GM12878 (cell line): Measurements from ENCODE around the gene PALLD.

Experiments
- EGR1 ChIP-seq, 2 experiments: IDR thresholded peaks; 1 replicate in 1 of 2; 2 replicates in 1 of 2; pipeline ENCODE4 v1.6.1; 2011 to 2012; ENCODE audit warnings: low read depth in 2 of 2, low read length in 2 of 2, borderline replicate concordance in 1 of 2, mild to moderate bottlenecking in 1 of 2, moderate library complexity in 1 of 2
- GABPA ChIP-seq: IDR thresholded peaks from 2 replicates; pipeline ENCODE4 v1.6.1; 2014; ENCODE audit warnings: antibody characterized with exemption, low read depth, mild to moderate bottlenecking, inconsistent platforms
- IKZF1 ChIP-seq: fragments of 450-650 bp; conservative IDR thresholded peaks from 2 replicates; pipeline ENCODE4 v1.6.1; 2017; ENCODE audit warnings: antibody characterized with exemption, mild to moderate bottlenecking
- JUND ChIP-seq: IDR thresholded peaks from 2 replicates; pipeline ENCODE4 v1.6.1; 2012; ENCODE audit warnings: low read depth, mild to moderate bottlenecking, low read length, improper control_type of control experiment, moderate library complexity
- MAX ChIP-seq: IDR thresholded peaks from 2 replicates; pipeline ENCODE4 v1.6.1; 2012; ENCODE audit warnings: low read depth, low read length, improper control_type of control experiment
- MTA3 ChIP-seq: IDR thresholded peaks from 2 replicates; pipeline ENCODE4 v1.6.1; 2012; ENCODE audit warnings: low read length, inconsistent platforms, borderline replicate concordance
- PRDM15 ChIP-seq: fragments of 450-650 bp; formaldehyde crosslinking; IDR thresholded peaks from 2 replicates; pipeline ENCODE4 v1.4.0; 2020; ENCODE audit warnings: mild to moderate bottlenecking, moderate library complexity
- RAD21 ChIP-seq: IDR thresholded peaks from 2 replicates; pipeline ENCODE4 v1.6.1; 2011; ENCODE audit warnings: mild to moderate bottlenecking, low read depth, low read length, moderate library complexity; ENCODE audit not compliant: insufficient read depth
- SP1 ChIP-seq: IDR thresholded peaks from one replicate; pipeline ENCODE4 v1.6.1; 2011; ENCODE audit warnings: low read depth, low read length
- SPI1 ChIP-seq: IDR thresholded peaks from 2 replicates; pipeline ENCODE4 v1.6.1; 2011; ENCODE audit warnings: low read depth, mild to moderate bottlenecking, low read length, moderate library complexity, borderline replicate concordance; ENCODE audit not compliant: insufficient read depth
- YY1 ChIP-seq: IDR thresholded peaks from 2 replicates; pipeline ENCODE4 v1.6.1; 2011; ENCODE audit warnings: low read depth, mild to moderate bottlenecking, low read length

- TF ChIP-seq EGR1 (IDR thresholded peaks at IDR 0.05; ENCODE audit: borderline replicate concordance in 1 of 2, low read depth in 2 of 2, low read length in 2 of 2) (no peak), YY1 (no peak), RAD21 (no peak), MTA3 (no peak), MAX (no peak), GABPA (no peak), PRDM15 (CRISPR knock-in tag) (no peak), SP1 (no peak), JUND (no peak), IKZF1 (no peak), SPI1 (no peak)
These were observed 24.9 kb downstream of the PALLD start for GRCh38 chr4:168521721-168522120.
